Activated naive CD8-positive, alpha-beta T cell treated with anti-CD3 and anti-CD28 coated beads, Interleukin-2, amount 10 ng/mL, durations not matched to agents 7 days and 5 days (primary cell): ENCODE measurements around the gene TMEM225B. TPM values are rescaled to one million over a fixed set of nuclear protein-coding genes. Genes with fewer than 3 reads are reported as not detected.

Experiments used
- ATAC-seq: fragments of 150-1000 bp; cut with Tn5 transposase; one replicate; pipeline ENCODE4 v1.10.0; 2021; ENCODE audit warnings: low read depth, moderate library complexity
- POLR2A ChIA-PET: fragments of 350-600 bp; sonication (Branson Sonifier 250); formaldehyde crosslinking; loops from one replicate; lab custom pipeline; 2021; ENCODE audit warnings: antibody characterized with exemption; lab: Charles Lee
- DNase-seq: peaks from one replicate; pipeline ENCODE4 v3.0.0; 2021
- H3K27ac Mint-ChIP-seq: one replicate; pipeline ENCODE4 v1.8.0; 2022; ENCODE audit warnings: mild to moderate bottlenecking, mixed read lengths
- H3K27me3 Mint-ChIP-seq: one replicate; pipeline ENCODE4 v1.8.0; 2022; ENCODE audit warnings: mild to moderate bottlenecking, moderate library complexity, mixed read lengths
- H3K36me3 Mint-ChIP-seq: one replicate; pipeline ENCODE4 v1.8.0; 2021; ENCODE audit warnings: mild to moderate bottlenecking, mixed read lengths
- H3K4me1 Mint-ChIP-seq: one replicate; pipeline ENCODE4 v1.8.0; 2021; ENCODE audit warnings: mixed read lengths
- H3K4me3 Mint-ChIP-seq: one replicate; pipeline ENCODE4 v1.8.0; 2022; ENCODE audit warnings: mild to moderate bottlenecking, moderate library complexity, mixed read lengths
- H3K9me3 Mint-ChIP-seq: one replicate; pipeline ENCODE4 v1.8.0; 2021; ENCODE audit warnings: mixed read lengths
- total RNA-seq, 2 experiments: library from RNA; stranded (reverse); gene quantifications; one replicate each; pipeline ENCODE4 v1.2.3, GENCODE V29; 2021

Gene TMEM225B
- total RNA-seq, 2 experiments from 2014 or later, result 1.2 to 2.3 TPM

DNA sequence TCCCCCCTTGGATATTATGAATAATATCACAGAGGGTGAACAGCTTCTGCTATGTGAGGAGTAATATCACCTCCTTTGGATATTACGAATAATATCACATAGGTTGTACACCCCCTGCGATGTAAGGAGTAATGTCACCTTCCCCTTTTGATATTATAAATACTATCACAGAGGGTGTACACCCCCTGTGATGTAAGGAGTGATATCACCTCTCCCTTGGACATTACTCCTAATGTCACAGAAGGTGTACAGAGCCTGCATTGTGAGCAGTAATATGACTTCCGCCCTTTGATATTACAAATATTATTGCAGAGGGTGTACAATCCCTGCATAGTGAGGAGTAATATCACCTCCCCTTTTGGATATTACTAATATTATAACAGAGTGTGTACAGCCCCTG, 9.2 kb upstream of the TMEM225B start:
- POLR2A ChIA-PET, result no interaction called here
- no peaks in the 10 kb centered on the region for H3K4me1 Mint-ChIP-seq
- no peak for DNase-seq
- ATAC-seq, result peak; percentile 41
- no peak overlapping the region for H3K4me3 Mint-ChIP-seq
- no peaks in the 10 kb centered on the region for H3K27me3 Mint-ChIP-seq
- no peak overlapping the region for H3K27ac Mint-ChIP-seq
- H3K36me3 Mint-ChIP-seq, result no peaks in the 10 kb centered on the region
- H3K9me3 Mint-ChIP-seq, result no peaks in the 10 kb centered on the region

DNA sequence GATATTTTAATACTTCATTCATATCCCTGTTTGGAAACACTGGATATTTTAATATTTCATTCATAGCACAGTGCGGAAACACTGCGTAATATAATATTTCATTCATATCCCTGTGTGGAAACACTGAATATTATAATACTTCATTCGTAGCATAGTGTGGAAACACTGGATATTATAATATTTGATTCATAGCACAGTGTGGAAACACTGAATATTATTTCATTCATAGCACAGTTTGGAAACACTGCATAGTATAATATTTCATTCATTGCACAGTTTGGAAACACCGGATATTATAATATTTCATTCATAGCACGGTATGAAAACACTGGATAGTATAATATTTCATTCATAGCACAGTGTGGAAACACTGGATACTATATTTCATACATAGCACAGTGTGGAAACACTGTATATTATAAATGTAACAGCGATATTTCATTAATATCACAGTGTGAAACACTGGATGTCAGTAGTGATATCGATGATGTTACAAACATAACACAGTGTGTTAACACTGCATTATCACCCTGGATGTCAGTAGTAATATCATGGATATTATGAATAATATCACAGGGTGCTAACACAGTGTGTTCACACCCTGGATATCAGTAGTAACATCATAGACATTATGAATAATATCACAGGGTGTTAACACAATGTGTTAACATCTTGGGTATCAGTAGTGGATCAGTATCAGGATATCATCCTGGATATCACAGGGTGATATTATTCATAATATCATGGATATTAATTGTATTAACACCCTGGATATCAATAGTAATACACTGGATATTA, 2.9 kb upstream of the TMEM225B start:
- DNase-seq (no peak), ATAC-seq (peak; percentile 38)
- Mint-ChIP-seq H3K27ac (no peak overlapping the region), H3K36me3 (no peaks in the 10 kb centered on the region), H3K9me3 (no peaks in the 10 kb centered on the region), H3K4me1 (no peaks in the 10 kb centered on the region), H3K4me3 (no peak overlapping the region), H3K27me3 (no peaks in the 10 kb centered on the region)
- POLR2A ChIA-PET, result no interaction called here

DNA sequence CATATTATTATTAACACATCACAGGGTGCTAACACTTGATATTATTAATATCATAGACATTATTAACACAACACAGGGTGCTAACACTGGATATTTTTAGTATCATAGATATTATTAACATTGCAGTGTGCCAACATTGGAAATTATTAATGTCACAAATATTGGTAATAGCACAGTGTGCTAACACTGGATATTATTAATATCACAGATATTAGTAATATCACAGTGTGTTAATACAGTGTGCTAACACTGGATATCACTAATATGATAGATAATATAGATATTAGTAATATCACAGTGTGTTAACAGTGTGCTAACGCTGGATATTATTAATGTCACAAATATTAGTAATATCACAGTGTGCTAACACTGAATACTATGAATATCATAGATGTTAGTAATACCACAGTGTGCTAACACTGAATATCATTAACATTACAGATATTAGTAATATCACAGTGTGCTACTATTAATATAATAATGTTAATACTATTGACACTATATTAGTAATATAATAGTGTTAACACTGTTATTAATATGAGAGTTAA, 1.6 kb upstream of the TMEM225B start:
- no peak for ATAC-seq
- H3K36me3 Mint-ChIP-seq, result no peaks in the 10 kb centered on the region
- H3K9me3 Mint-ChIP-seq, result no peaks in the 10 kb centered on the region
- H3K4me3 Mint-ChIP-seq, result no peak overlapping the region
- H3K4me1 Mint-ChIP-seq, result no peaks in the 10 kb centered on the region
- POLR2A ChIA-PET, result no interaction called here
- no peaks in the 10 kb centered on the region for H3K27me3 Mint-ChIP-seq
- no peak for DNase-seq
- no peak overlapping the region for H3K27ac Mint-ChIP-seq

DNA sequence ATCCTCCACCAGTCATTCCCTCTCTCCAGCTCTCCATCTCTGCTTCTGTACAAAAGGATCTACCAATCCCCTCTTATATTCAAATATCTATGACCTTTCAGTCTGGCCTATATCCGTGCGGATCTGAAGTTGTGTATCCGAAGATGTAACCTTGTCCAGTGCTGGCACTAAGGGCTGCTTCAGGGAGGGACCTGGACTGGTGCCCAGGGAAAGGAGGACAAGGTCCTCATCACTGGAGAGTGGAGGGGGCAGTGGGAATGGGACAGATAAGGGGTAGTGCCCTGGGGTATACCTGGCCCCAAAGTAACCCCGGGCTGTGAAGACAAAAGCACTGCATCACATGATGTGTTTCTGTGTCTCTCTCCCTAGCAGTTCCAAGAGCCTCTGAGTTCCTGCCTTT, 1.8 kb downstream of the TMEM225B start:
- Mint-ChIP-seq H3K4me3 (no peak overlapping the region), H3K27me3 (no peaks in the 10 kb centered on the region), H3K27ac (no peak overlapping the region), H3K9me3 (no peaks in the 10 kb centered on the region), H3K4me1 (peaks cover 5% of the 10 kb centered on the region), H3K36me3 (no peaks in the 10 kb centered on the region)
- no peak for DNase-seq
- POLR2A ChIA-PET, result no interaction called here
- ATAC-seq, result no peak

DNA sequence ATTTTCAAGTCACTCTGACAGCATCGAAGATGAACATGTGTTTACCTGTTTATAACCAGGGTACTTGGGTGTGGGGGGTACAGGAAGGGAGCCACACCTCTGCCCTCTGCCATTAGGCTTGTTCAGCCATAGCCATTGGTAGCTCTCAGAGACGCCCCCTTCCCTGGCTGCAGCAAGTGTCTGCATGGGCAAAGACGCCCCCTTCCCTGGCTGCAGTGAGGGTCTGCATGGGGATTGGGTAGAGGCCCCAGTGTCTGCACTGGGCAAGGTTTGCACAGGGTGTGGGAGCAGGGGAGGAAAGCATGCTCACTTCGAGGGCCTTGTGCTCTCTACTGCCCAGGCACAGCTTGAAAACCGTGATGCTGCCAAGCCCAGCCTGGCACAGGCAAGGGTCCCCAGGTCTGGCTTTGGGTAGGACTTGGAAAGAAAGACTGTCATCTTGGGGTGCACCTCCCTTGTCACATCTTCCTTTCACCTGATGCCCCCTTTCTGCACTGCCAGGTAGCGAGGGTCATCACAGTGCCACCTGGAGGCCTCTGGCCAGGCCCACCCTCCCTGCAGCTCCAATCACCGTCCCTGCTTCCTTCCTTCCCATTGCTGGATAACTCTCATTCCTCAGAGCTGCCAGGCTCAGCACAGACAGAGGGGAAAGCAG, 3.7 kb downstream of the TMEM225B start:
- H3K27me3 Mint-ChIP-seq, result no peaks in the 10 kb centered on the region
- ATAC-seq (no peak), DNase-seq (no peak)
- peaks cover 5% of the 10 kb centered on the region for H3K4me1 Mint-ChIP-seq
- H3K4me3 Mint-ChIP-seq, result no peak overlapping the region
- H3K27ac Mint-ChIP-seq, result no peak overlapping the region
- POLR2A ChIA-PET, result interaction anchor here (0.6 to 1.5 kb wide), 3 partner anchors 10 to 96 kb away, joined by 3 to 4 read pairs (median 3); partner anchors contain the start of gene ZSCAN25
- H3K9me3 Mint-ChIP-seq, result no peaks in the 10 kb centered on the region
- H3K36me3 Mint-ChIP-seq, result no peaks in the 10 kb centered on the region

DNA sequence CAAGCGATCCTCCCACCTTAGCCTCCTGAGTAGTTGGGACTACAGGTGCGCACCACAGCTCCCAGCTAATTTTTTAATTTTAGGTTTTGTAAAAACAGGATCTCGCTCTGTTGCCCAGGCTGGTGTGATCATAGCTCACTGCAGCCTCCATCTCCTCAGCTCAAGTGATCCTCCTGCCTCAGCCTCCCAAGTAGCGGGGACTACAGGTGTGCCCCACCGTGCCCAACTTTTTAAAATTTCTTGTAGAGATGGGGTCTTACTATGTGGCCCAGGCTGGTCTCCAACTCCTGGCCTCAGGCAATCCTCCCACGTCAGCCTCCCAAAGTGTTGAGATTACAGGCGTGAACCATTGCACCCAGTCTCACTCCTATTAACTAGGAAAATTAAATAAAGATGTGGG, 7.5 kb downstream of the TMEM225B start:
- ATAC-seq (no peak), DNase-seq (no peak)

DNA sequence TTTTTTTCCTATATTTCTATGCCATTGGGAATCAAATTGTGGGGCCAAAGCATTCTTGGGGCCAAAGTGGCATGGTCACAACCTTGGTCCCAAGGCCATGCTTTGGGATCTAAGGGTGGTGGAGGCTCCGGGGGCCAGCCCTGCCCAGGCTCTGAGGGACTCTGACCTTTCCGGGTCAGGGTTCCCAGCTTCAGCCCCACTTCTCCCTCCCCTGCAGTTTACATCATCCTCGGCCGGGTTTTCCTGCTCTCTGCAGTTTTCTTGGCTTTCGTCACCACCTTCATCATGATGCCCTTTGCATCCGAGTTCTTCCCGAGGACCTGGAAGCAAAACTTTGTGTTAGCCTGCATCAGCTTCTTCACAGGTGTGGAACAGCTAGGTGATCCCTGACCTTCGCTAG, 8.5 kb downstream of the TMEM225B start:
- POLR2A ChIA-PET, result no interaction called here
- H3K4me1 Mint-ChIP-seq, result peaks cover 5% of the 10 kb centered on the region

More for the DNA sequence above, 7.5 kb downstream of the TMEM225B start:
- no peak overlapping the region for H3K27ac Mint-ChIP-seq
- H3K4me3 Mint-ChIP-seq, result no peak overlapping the region
- peaks cover 5% of the 10 kb centered on the region for H3K4me1 Mint-ChIP-seq
- H3K27me3 Mint-ChIP-seq, result peaks cover 2% of the 10 kb centered on the region
- no peaks in the 10 kb centered on the region for H3K36me3 Mint-ChIP-seq
- POLR2A ChIA-PET, result interaction anchor here (0.6 kb wide), 1 partner anchor 27 kb away, joined by 3 read pairs; no protein-coding TSS in a partner anchor
- no peaks in the 10 kb centered on the region for H3K9me3 Mint-ChIP-seq

DNA sequence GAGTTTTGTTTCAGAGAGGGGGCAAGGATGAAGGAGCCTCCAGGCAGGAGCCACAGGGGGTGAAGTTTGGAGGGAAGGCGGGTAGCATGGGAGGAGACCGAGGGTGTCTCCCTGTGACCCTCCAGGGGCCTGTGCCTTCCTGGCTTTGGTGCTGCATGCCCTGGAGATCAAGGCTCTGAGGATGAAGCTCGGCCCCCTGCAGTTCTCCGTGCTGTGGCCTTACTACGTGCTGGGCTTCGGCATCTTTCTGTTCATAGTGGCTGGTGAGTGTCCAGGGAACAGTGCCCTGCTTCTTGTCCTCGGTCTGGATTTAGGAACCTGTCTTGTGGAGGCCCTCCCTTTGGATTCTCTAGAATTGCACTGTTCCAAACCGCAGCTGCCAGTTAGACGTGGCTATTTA, 9.5 kb downstream of the TMEM225B start:
- H3K4me1 Mint-ChIP-seq, result peaks cover 5% of the 10 kb centered on the region
- no peak overlapping the region for H3K27ac Mint-ChIP-seq
- H3K4me3 Mint-ChIP-seq, result no peak overlapping the region
- H3K27me3 Mint-ChIP-seq, result peaks cover 2% of the 10 kb centered on the region
- no peaks in the 10 kb centered on the region for H3K9me3 Mint-ChIP-seq
- H3K36me3 Mint-ChIP-seq, result no peaks in the 10 kb centered on the region
- DNase-seq (no peak), ATAC-seq (no peak)
- POLR2A ChIA-PET, result interaction anchor here (0.6 kb wide), 1 partner anchor 119 kb away, joined by 4 read pairs; no protein-coding TSS in a partner anchor

More for the DNA sequence above, 8.5 kb downstream of the TMEM225B start:
- H3K36me3 Mint-ChIP-seq, result no peaks in the 10 kb centered on the region
- H3K4me3 Mint-ChIP-seq, result no peak overlapping the region
- peaks cover 2% of the 10 kb centered on the region for H3K27me3 Mint-ChIP-seq
- ATAC-seq, result no peak
- no peak for DNase-seq
- H3K9me3 Mint-ChIP-seq, result no peaks in the 10 kb centered on the region
- H3K27ac Mint-ChIP-seq, result no peak overlapping the region

DNA sequence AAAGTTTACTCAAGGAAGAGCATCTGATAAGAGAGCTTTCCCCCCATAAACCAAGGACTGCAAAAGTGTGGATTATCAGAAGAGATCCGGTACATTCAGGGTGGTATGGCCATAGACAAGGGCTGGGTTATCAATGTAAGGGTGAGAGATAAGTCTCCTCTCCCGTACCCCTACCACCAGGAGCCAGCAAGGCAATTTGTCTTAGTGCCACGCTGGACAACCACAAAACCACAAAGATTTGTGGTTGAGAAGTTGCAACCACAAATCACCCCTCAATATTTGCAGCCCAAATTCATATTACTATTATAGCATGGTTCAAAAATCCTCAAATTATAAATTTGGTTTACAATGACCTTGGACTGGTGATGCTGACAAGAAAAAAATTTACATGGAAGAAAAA, 16.4 kb downstream of the TMEM225B start:
- no peak overlapping the region for H3K4me3 Mint-ChIP-seq

DNA sequence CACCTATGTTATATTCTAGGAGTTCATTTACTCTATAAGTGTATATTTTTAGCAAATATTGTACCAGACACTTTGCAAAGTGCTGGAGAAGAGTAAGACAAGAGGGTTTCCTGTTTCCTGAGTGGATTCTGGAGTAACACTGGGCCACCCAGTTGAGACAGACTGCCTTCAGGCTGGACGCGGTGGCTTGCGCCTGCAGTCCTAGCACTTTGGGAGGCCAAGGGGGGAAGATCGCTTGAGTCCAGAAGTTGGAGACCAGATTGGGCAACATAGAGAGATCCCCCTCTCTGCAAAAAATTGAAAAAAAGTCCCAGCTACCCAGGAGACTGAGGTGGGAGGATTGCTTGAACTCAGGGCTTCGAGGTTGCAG, 17.9 kb downstream of the TMEM225B start:
- ATAC-seq (no peak), DNase-seq (no peak)
- H3K36me3 Mint-ChIP-seq, result peaks cover 26% of the 10 kb centered on the region
- peak overlapping the region; percentile 93 for H3K4me3 Mint-ChIP-seq
- POLR2A ChIA-PET, result interaction anchor here (0.6 to 2.8 kb wide), 8 partner anchors 8 to 467 kb away, joined by 3 to 32 read pairs (median 8); partner anchors contain the start of genes TRIM4, ZKSCAN5, ZNF394 and ZNF655
- peak overlapping the region; percentile 97 for H3K27ac Mint-ChIP-seq
- peaks cover 34% of the 10 kb centered on the region for H3K4me1 Mint-ChIP-seq
- no peaks in the 10 kb centered on the region for H3K9me3 Mint-ChIP-seq
- H3K27me3 Mint-ChIP-seq, result no peaks in the 10 kb centered on the region

More for the DNA sequence above, 16.4 kb downstream of the TMEM225B start:
- DNase-seq, result peak; percentile 4
- peaks cover 18% of the 10 kb centered on the region for H3K36me3 Mint-ChIP-seq
- ATAC-seq, result no peak
- H3K4me1 Mint-ChIP-seq, result peaks cover 34% of the 10 kb centered on the region
- peak overlapping the region; percentile 18 for H3K27ac Mint-ChIP-seq
- POLR2A ChIA-PET, result interaction anchor here (0.8 to 1.7 kb wide), 3 partner anchors 10 to 206 kb away, joined by 3 to 7 read pairs (median 4); partner anchors contain the start of genes BUD31, PDAP1 and ZNF655
- H3K27me3 Mint-ChIP-seq, result no peaks in the 10 kb centered on the region
- no peaks in the 10 kb centered on the region for H3K9me3 Mint-ChIP-seq

DNA sequence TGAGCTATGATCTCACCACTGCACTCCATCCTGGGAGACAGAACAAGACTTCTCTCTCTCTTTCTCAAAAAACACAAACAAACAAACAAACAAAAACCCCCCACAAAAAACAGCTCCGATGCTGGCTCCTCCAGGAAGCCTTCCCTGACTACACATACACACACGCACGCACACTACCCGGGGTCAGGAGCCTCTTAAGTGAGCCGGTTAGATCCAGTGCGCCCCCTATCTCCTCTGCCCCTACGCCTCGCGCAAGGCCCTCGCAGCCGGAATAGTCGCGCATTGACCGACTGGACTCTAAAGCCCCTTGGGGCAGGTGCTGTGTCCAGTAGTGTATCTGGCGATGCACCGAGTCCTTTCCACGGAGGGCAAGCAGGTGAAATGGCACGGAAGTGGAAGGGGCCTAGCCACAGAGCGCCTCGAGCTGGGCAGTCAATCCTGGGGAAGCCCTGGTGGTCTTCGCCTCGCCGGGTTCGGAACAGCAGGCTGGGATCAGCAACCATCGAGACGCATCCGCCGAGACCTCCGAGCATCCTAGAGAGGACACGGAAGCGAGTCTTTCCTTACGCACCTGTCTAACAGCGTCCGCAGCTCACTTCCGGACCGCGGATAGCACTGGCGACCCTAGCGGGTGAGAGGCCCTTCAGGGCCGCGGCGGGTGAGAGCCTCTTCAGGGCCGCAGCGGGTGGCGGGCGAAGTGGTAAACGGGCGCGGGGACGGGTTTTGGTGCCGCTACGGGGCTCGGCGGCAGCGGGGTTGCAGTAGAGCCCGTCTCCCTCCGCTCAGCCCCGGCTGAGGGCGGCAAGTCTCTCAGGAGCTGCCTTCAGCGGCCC, 18.5 kb downstream of the TMEM225B start, which contains the start of gene ZSCAN25:
TSS of gene ZSCAN25 (plus strand) at position 588 of the 833 bp plus-strand sequence. CDS start 2,661 bp downstream, outside the sequence.
- ATAC-seq (peak; percentile 93), DNase-seq (peak; percentile 84)
- Mint-ChIP-seq H3K9me3 (no peaks in the 10 kb centered on the region), H3K27me3 (no peaks in the 10 kb centered on the region), H3K4me1 (peaks cover 39% of the 10 kb centered on the region), H3K27ac (peak within 1 kb of the TSS; percentile 97), H3K4me3 (peak within 1 kb of the TSS; percentile 93), H3K36me3 (peaks cover 32% of the 10 kb centered on the region)
- POLR2A ChIA-PET, result interaction anchor here (0.6 to 2.8 kb wide), 14 partner anchors 8 to 466 kb away, joined by 3 to 32 read pairs (median 4); partner anchors contain the start of genes BUD31, FAM200A, PDAP1 and TRIM4

DNA sequence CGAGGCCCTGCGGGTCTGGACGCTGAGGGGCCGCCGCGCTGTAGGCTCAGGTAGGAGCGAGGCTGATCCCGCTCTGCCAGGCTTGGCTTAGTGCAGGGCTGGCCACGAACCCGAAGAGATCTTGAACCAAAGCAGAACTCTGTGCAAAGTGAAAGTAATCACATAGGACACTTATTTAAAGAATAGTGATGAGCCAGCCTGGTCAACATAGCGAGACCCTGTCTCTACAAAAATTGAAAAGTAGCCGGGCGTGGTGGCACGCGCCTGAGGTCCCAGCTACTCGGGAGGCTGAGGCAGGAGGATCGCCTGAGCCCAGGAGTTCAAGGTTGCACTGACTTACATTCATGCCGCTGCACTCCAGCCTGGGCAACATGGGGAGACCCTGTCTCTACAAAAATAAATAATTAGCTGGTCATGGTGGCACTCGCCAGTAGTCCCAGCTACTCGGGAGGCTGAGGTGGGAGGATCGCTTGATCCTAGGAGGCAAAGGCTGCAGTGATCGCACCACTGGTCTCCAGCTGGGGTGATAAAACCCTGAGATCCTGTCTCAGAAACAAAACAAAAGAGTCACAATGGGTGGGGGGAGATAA, 19.2 kb downstream of the TMEM225B start:
- ATAC-seq, result no peak
- H3K27ac Mint-ChIP-seq, result peak overlapping the region; percentile 97
- peaks cover 35% of the 10 kb centered on the region for H3K36me3 Mint-ChIP-seq
- peaks cover 43% of the 10 kb centered on the region for H3K4me1 Mint-ChIP-seq
- POLR2A ChIA-PET, result interaction anchor here (0.8 to 2.8 kb wide), 11 partner anchors 16 to 302 kb away, joined by 3 to 32 read pairs (median 4); partner anchors contain the start of genes BUD31, FAM200A, PDAP1 and TRIM4
- H3K4me3 Mint-ChIP-seq, result peak overlapping the region; percentile 93
- DNase-seq, result no peak
- H3K27me3 Mint-ChIP-seq, result no peaks in the 10 kb centered on the region
- H3K9me3 Mint-ChIP-seq, result no peaks in the 10 kb centered on the region
